ENCODE results near the gene DDX21. TPM values are rescaled to one million over a fixed set of nuclear protein-coding genes. Genes with fewer than 3 reads are reported as not detected.

The DDX21 gene
- total and polyA plus RNA-seq, 9 of the 15 experiments (the other 6 are each of a cell fraction or from before 2014, with no cell fraction given), result 143 to 365 (median 281) TPM

- TF ChIP-seq IRF1 (CRISPR knock-in tag; IDR thresholded peaks at IDR 0.05; ENCODE audit: borderline replicate concordance) (no peak), STAT5A (IDR thresholded peaks at IDR 0.05; ENCODE audit: borderline replicate concordance, low read length) (no peak), SLC30A9 (CRISPR knock-in tag; IDR thresholded peaks at IDR 0.05) (no peak), ZNF121 (CRISPR knock-in tag; conservative IDR thresholded peaks at IDR 0.05) (peak; percentile 84), RBBP5 (IDR thresholded peaks at IDR 0.05; ENCODE audit: borderline replicate concordance, insufficient read depth, low read length, poor library complexity, severe bottlenecking) (peak; percentile 12), EGR1 (conservative IDR thresholded peaks at IDR 0.05) (no peak), BACH1 (tag; IDR thresholded peaks at IDR 0.05) (no peak), NR4A1 (CRISPR knock-in tag; IDR thresholded peaks at IDR 0.05) (no peak), NR4A1 (tag; IDR thresholded peaks at IDR 0.05) (no peak), KDM2B (CRISPR knock-in tag; IDR thresholded peaks at IDR 0.05) (no peak), HNRNPUL1 (IDR thresholded peaks at IDR 0.05; ENCODE audit: low read length) (no peak)
These were observed 33.5 kb downstream of the DDX21 start (continued) for GRCh38 chr10:68989317-68989990.

Measured in K562 (cell line).